OCI-M1 (cell line): ENCODE data around the gene CREBRF.

Source experiments
- DNase-seq: peaks from one replicate; lab custom pipeline; 2025; lab: John Stamatoyannopoulos, UW

The CREBRF gene

DNA sequence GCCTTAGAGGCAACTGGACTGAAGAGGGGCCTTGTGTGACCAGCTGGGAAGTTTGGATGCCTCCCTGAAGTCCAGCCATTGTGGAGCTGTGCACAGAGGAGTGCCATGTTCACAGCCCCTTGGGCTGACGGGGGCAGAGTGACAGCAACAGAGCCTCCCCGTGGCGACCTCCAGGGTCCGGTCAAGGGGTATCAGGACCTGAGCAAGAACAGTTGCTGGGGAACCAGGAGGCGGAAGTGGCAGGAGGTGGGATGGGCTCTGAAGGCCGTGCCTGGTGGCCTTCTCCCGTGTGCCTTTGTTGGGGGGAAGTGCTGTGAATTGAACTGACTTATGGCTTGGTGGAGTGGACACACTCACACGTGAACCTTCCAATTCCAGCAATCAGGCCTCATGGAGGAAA lies 102.2 kb downstream of the CREBRF start:
- no peak for DNase-seq

DNA sequence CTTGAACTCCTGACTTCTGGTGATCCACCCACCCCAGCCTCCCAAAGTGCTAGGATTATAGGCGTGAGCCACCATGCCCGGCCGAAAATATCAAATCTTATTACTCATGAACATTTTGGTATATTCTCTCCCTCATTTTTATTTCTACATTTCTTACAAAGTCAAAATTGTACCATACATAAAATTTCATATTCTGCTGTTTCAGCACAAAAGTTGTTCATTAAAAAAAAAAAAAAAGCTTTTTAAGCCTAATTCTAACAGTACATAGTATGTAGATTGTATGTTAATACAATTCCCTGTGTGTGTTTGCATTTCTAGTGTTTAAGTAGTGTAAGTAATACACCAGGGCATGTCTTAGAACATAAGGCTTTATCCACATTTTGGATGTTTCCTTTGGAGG lies 103.1 kb downstream of the CREBRF start:
- DNase-seq: no peak

DNA sequence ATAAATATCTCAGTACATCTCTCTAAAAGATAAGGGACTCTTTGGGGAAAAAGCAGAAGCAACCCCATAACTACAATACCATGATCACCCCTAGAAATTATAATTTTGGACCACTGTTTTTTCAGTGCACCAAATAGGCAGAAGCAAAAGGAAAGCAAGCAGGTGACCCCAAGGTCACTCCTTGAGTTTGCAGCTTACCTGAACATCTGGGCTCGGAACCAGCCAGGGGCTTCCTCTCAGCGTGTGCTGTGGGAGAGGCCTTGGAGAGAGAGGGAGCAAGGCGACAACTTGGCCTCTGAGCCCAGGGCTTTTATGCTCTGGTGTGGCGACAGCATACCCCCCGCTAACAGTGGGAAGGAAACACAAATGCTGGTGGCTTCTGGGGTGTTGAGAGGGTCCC lies 105.0 kb downstream of the CREBRF start:
- no peak for DNase-seq

DNA sequence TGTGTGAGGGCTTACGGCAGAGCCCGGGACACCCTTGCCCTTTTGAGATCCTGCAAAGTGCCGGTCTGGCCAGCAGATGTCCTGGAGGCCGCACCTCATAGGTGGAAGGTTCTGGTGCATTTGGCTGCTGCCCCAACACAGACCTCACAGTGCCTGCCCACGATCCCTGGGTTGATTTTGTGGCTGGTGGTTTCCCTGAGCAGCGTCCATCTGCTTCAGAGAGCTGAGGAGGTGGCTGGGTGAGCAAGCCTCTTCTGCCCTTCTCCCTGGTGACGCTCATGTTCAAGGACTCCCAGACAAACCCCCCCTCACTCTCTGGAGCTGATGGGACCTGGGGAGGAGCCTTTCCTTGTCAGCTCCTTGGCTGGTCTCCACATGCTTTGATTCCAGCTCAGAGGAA lies 107.1 kb downstream of the CREBRF start:
- no peak for DNase-seq

DNA sequence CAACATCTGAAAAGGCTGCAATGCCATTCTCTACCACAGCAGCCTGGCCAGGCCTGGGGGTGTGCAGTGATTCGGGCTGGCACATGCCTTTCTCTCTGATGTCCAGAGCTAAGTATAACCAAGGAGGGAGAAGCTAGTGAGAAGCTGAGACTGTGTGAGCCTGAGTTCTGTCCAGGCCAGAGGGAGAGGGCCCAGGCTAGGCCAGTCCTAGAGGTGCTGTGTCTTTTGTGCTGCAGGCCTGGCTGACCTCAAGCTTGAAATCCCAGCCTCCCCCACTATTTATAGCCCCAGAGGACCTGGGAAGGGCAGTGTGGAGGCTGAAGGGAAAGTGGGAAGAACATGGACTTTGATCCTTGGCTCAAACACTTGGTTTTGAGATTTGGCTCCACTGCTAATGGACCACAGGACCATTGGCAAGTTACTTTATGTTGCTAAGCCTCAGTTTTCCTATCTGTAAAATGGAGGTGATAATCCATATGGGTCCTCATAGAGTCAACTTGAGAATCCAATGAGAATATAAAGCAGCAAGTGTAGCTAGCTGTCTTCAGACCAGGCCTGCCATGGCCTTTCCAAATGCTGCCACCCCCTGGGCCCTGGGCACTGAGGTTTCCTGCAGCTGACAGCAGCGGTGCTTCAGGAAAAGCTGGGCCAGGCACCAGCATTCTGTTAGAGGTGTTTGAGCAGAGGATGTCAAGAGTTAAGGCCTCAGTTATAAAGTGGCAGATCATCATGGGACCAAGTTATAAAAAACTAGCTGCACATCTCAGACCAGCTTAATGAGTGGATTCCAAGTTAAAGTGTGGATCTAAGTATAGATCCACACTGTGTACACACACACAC lies 109.2 kb downstream of the CREBRF start:
- DNase-seq: no peak

DNA sequence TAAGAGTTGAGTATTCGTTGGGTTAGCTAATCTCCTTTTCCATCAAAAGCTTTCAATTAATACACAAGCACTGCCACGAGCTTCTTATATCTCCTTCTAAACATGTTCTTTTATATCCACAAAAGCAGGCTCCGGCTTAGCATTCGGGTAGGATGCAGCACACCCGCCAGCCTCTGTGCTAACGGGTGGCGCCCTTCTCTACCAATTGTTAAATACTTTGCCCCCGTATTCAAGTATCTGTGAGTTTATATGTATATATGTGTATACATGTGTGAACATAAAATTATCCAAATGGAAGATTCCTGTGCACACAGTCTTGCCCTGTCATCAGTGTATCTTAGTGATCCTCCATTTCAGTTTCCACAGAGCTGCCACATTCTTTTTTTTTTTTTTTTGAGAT lies 116.0 kb downstream of the CREBRF start:
- no peak for DNase-seq

DNA sequence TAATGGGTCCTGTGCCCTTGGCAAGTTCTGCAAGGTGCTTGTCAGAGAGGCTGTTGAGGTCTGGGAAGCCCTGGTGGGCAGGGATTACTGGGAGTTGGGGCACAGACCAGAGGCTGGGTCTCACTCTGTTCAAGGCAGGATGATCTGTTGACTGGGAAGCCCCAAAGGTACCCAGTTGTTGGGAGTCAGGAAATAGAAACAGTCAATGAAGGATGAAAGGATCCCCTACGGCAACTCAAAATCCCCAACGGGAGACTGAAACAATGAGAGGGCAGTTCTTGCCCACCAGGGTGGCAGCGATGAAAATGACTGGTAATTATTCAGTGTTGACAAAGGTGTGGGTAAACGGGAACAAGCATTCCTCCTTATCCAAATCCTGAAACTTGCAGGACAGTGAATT lies 119.4 kb downstream of the CREBRF start:
- no peak for DNase-seq

DNA sequence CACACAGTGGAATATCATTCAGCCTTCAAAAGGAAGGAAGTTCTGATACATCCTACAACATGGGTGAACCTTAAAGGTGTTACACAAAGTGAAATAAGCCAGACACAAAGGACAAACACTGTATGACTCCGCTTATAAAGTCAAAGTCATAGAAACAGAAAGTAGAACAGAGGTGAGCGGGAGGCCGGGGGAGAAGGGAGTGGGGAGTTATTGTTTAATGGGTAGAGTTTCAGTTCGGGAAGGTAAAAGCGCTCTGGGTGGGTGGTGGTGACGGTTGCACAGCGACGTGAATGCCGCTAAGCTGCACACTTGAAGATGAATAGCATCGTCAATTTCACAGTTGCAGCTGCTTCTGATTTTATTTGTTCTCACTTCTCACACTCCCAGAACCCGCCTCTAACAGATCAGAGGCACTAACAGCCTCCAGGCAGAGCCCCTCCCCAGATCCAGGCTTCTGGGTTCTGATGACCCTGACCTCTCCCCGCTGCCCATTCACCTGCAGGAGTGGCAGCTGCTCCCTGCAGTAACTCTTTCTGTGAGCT lies 122.3 kb downstream of the CREBRF start:
- no peak for DNase-seq

DNA sequence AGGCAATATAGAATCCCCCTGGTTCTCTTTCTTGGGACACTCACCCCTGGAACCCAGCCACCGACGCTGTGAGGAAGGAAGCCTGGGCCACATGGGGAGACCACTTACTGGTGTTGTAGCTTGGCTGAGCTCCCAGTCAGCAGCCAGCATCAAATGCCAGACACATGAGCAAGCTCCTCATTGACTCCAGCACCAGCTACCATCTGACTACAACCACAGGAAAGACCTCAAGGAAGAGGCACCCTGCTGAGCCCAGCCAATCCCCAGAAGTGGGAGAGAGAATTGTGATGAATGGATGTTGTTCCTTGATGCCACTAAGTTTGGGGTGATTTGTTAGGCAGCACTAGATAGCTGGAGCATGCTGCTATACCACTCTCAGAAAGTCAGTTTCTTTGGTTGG lies 124.2 kb downstream of the CREBRF start:
- no peak for DNase-seq

DNA sequence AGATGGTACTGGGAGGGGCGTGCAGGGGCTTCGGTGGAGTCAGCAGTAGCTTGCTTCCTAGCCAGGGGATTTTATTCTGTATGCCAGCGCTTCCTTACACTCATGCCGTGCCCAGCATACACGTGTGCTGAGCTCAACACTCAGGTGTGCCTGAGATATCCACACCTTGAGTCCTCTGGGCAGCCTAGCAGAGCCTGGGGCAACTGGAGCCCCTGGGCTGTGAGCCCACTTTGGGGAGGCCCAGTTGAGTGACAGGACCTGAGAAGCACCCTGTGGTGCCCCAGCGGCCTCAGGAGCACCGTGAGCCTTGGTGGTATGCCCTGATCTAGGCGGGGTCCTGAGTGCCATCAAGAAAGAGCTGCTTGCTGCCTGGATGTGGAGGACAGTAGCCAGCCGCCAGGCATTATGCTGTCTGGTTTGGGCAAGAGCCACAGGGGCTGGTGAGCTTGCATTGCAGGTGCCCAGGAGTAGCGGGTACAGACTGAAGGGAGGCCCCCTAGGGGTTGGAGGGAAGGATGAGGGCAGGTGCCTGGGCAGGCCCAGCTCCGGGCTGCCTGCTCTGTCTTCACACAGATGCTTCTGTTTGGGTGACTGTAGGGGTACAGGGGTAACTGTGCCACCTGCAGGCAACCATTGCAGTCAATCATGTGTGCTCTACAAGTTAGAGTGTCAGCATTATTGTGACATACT lies 131.0 kb downstream of the CREBRF start:
- DNase-seq: no peak

DNA sequence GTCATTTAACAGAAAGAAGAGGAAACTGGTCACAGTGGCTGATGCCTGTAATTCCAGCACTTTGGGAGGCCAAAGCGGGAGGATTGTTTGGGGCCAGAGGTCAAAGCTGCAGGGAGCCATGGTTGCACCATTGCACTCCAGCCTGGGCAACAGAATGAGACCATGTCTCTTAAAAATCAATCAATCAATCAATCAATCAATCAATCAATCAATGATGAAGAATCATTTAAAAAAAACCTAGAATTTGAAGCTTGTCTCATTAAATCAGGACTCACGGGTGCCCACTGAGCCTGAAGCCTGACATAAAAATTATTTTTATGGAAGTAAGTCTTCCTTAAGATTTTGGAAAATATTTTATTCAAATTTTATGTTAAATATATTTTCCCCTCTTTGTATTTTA lies 132.1 kb downstream of the CREBRF start:
- DNase-seq: no peak
